HG03108 (cell line): ENCODE data around the gene TMEM205.
"Not testable (repeated sequence)": the region's sequence is repeated elsewhere in the genome, so short reads cannot be mapped to it uniquely, and the experiment has no call there.

Source experiments
- ATAC-seq: cut with Tn5 transposase; IDR thresholded peaks from one replicate; pipeline ENCODE4 v1.9.1; 2021; ENCODE audit warnings: moderate library complexity; ENCODE audit not compliant: unreplicated experiment

TMEM205 gene

DNA sequence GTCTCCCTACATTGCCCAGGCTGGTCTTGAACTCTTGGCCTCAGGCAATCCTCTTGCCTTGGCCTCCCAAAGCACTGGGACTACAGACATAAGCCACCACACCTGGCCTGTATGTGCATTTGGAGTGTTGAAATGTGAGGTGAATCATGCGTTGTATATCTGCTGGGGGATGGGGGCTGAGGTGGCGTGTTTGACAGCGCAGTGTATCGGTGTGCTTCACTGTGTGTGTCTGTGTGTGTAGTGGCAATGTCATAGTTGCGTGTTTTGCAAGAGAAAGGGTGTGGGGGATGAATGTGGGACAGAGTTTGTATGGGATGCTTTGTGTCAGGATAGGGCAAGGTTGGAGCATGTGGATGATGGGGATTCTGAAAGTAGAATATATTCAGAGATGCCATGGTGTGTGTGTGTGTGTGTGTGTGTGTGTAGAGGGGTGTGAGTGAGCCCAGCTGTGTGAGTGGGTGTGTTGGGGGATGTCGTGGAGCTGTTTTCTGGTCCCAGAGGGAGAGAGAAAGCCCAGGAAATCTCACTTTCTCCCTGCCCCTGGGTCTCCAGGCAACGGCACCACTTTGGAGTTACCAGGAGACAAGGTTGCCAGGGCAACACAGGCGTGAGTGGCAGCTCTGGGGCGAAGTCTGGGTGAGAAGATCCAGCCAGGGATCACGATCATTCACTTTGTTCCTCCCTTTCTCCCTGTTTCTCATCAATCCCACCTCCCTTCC lies 27.3 kb upstream of the TMEM205 start:
- ATAC-seq: no peak

DNA sequence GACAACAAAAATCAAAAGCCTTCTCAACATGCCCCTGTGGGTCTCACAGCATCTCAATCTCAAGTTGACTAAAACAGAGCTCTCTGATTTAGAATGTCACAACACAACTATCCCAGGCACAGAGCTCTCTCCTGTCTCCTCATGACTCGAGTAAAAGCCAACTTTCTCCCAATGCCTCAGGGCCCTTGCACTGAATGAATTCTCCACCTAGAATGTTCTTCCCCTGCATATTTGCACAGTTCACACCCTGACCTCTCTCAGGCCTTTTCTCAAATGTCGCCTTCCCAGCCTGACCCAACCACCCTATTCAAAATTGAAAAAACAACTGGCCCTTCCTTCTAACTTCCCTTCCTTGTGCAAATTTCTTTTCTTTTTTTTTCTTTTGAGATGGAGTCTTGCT lies 24.7 kb upstream of the TMEM205 start:
- no peak for ATAC-seq

DNA sequence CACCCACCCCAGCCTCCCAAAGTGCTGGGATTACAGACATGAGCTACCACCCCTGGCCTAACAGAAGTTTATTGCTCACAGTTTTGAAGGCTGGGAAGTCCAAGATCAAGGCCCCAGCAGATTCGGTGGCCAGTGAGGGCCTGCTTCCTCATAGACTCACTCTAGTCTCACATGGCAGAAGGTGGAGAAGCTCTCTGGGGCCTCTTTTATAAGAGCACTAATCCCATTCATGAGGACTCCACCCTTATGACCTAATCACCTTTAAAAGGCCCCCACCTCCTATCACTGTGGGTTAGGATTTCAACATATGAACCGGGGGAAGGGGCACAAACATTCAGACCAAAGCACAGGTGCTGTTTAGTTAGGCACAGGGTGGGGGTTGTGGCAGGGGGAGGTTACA lies 21.5 kb upstream of the TMEM205 start:
- no peak for ATAC-seq

DNA sequence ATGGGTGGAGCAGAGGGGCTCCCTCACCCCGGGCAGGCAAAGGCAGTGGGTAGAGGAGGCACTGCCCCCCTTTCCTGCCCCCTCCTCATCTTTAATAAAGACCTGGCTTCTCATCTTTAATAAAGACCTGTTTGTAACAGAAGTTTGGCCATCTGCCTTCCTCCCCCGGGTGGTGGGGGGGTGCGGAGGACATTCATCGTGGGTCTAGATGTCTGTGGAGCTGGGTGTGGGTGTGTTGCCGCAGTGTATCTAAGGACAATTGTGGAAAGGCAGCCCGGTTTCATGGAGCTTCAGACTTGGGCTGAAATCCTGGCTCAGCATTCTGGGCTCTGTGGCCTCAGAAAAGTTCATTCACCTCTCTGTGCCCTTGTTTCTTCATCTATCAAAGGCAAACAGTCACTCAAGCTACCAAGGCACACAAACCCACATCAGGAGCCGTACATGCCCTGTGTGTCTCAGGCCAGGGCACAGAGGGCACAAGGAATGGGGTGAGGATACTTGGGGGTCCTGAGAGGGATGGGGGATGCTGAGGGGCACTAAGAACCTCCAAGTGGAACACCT lies 19.6 kb upstream of the TMEM205 start:
- ATAC-seq: no peak

DNA sequence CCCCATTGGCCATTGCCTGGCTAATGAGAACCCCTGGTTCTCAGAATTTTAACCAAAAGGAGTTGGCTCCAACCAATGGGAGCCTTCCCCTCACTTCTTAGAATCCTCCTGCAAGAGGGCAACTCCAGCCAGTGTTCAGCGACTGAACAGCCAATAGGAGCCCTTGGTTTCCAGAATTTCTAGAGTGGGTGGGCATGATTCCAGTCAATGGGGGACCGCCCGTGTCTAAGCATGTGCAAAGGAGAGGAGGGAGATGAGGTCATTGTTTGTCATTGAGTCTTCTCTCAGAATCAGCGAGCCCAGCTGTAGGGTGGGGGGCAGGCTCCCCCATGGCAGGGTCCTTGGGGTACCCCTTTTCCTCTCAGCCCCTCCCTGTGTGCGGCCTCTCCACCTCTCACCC lies 18.9 kb upstream of the TMEM205 start:
- no peak for ATAC-seq

DNA sequence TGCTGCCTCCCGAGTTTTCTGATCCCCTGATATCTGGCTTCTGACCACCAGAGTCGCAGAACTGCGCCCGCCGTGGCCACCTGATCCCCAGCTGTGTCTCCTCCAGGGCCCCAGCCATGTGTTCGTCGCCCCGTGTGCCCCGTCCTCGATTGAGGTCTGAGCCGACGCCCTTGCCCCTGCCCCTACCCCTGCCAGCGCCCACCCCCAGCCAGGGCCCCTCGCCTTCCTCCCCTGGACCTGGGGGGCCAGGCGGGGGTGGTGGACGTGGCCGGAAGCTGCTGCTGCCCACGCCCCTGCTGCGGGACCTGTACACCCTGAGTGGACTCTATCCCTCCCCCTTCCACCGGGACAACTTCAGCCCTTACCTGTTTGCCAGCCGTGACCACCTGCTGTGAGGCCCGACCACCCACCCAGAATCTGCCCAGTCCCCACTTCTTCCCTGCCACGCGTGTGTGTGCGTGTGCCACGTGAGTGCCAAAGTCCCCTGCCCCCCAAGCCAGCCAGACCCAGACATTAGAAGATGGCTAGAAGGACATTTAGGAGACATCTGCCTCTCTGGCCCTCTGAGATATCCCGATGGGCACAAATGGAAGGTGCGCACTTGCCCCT lies 18.3 kb upstream of the TMEM205 start:
- ATAC-seq: no peak

DNA sequence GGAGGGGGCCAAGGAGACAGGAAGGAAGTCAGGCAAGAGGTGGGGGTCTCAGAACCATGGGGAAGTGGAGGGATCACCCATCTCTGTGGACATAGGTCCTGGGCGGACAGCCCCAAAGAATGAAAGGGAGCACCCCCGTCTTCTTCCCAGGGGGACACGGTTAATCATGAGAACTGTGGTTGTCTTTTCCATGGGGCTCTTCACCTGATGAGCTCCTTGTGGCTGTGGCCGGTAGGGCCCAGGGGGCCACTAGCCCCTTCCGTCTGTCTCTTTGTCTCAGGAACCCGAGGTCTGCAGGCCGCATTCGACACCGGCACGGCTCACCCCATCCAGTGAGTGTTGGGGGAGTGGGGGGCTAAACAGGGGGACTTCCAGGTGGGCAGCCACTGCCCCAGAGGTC lies 17.8 kb upstream of the TMEM205 start:
- ATAC-seq: no peak

DNA sequence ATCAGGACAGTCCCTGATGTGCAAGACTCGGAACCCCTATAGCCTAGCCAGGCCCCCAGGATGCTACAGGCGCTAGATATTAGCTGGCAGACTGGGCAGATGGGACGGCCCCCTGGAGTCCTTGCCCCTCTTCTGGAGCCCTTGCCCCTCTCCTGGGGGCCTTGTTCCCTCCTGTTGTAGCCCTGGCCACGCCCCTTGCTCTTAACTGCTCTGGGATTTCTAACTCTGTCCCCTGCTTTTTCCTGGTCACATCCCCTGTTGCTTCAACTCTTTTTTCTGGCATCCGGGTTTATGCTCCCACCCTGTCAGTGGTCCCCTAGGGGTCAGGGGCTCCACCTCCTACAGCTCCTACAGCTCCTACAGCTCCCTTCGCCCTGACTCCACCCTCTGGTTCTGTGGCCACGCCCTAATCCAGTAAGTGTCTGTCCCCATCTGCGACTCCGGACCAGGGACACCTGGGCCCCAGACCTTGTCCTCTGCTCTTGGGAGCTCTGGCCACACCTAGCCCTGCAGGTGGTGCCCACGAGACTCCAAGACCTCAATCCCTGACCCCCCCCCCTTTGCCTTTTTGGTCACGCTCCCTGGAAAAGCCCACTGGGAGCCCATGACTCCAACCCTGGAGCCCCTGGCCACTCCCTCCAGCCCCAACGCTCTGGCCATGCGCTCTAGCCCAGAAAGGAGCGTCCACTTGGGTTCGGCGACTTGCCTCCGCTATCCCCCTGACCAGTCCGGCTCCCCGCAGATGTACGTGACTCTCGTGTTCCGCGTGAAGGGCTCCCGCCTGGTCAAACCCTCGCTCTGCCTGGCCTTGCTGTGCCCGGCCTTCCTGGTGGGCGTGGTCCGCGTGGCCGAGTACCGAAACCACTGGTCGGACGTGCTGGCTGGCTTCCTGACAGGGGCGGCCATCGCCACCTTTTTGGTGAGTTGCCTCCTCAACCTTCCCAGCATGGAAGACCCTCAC lies 16.0 kb upstream of the TMEM205 start:
- ATAC-seq: no peak

DNA sequence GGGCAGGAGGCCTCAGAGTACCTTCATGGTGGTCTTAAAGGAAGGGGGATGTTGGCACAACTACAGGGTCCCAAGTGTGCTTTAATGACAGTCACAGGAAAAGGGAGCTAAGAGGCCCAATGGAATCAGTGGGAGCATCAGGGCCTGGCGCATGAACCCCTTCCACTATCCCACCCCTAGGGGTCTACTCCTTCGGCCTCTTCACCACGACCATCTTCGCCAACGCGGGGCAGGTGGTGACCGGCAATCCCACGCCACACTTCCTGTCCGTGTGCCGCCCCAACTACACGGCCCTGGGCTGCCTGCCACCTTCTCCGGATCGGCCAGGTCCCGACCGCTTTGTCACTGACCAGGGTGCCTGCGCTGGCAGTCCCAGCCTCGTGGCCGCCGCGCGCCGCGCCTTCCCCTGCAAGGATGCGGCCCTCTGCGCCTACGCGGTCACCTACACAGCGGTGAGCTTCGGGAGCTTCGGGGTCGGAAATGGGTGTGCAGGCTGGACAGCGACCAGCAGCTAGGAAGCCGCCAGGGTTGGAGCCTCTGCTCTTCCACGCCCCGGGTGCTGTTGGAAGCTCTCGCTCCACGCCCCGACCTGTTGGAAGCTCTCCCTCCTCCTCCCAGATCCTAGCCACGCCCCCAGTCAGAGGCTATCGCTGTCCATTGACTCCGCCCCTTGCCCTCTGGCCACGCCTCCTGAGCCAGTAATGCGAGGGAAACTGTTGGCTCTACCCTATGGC lies 15.1 kb upstream of the TMEM205 start:
- ATAC-seq: no peak

DNA sequence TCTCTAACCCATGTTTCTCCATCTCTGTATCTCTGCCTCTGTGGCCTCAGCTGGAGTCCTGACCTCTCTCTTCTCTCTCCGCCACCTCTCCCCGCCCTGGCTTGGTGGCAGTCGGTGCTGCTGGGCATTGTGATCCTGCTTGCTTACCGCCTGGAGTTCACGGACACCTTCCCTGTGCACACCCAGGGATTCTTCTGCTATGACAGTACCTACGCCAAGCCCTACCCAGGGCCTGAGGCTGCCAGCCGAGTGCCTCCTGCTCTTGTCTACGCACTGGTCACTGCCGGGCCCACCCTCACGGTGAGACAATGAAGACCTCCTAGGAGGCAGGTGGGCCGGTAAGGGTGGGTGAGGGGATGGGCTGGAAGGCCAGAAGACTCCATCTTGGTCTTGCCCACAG lies 13.4 kb upstream of the TMEM205 start:
- no peak for ATAC-seq

DNA sequence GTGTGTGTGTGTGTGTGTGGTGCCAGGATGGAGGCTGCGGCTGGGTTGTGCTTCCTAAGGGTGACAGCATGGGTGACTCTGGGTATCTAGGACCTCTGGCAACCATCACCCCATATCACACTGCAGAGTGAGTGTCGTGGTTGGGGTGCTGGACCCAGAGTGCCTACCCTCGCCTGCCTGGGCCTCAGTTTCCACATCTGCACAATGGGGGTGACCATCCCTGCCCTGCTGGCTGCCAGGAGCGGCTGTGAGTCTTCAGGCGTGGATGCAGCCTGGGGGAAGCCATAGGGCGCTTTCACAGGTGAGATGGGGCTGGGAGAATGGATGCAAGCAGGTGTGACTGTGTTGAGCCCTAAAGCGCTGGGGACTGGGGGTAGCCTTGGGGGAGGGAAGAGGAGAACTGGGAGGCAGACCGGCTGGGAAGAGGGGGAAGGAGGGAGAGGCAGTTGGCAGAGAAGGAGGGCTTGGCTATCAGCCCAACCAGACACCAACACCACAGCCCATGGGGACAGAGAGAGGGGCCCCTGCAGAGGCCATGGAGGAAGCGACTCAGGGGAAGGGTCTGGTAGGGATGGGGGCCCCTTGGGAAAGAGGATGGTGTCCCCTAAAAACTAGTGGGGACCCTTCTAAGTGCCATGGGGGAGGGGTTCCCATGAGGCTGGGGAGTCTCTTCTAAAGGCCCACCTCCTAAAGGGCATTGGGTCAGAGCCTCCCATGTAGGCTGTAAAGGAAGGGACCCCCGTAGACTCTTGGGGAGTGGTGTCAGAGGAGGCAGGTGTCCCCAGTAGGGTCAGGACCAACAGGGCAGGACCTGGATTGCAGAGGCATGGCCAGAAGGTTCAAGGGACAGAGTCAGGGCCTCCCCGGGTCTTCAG lies 10.8 kb upstream of the TMEM205 start:
- no peak for ATAC-seq

DNA sequence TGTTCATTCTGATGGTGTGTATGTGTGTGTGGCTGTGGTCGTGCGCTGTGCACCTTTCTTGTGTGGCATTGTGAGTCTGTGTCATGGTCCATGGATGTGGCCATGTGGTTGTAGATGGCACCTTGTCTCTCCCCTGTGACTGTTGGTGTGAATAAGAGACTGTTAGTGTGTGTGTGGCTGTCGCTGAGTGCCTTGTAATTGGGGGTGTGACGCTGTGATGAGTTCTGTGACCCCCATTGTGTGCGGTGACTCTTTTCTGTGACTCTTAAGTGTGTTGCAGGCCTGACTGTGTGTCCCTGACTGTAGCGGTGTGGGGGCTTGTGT lies 10.0 kb upstream of the TMEM205 start:
- ATAC-seq: no peak

DNA sequence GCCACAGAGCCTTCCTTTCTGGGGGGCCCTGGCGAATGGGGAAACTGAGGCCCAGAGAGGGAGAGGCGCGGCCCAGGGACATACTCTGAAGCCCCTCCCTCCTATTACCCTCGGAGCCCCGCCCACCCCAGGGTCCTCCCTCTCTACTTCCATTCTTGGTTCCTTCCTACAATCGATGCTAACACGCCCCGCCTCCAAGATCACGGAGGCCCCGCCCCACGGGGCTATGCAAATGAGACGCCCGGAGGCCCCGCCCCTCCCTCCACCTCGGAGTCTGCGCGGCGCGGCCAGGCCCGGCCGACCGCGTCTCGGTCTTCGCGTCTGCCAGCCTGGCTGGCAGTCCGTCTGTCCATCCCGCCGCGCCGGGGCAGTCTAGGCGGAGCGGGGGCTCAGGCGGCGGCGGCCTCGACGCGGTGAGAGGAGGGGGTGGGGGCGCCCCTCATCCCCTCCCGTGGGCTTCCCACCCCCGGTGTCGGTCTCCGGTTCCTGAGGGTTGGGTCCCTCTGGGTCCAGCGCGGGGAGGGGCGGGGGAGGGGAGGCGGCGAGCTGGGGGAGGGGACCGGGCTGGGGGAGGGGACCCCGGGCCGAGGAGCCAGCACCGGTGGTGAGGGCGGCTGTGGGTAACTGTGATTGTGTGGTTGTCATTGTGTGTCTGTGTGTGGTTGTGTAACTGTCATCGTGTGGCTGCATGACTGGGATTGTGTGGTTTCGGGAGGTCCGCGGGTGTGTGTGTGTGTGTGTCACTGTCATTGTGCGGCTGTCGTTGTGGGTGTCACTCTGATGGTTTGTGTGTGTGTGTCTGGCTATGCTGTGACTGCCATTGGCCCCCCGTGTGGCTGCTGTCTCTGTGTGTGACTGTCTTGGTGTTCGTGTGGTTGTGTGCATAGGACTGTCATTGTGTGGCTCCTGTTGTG lies 9.3 kb upstream of the TMEM205 start, which contains the start of gene PLPPR2:
Gene PLPPR2 (plus strand): TSS at position 273 of the 914 bp plus-strand sequence. CDS start 2,242 bp downstream, outside the sequence.
- no peak for ATAC-seq

DNA sequence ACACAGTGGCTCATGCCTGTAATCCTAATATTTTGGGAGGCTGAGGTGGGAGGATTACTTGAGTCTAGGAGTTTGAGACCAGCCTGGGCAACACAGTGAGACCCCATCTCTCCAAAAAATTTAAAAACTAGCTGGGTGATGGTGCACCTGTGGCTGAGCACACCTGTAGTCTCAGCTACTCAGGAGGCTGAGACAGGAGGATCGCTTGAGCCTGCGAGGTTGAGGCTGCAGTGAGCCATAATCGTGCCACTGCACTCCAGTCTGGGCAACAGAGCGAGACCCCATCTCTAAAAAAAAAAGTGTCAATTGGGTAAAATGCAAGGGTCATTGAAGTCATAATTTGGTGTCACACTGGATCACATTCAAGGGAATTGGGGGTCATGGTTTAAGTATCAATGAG lies 8.0 kb upstream of the TMEM205 start:
- not testable (repeated sequence) for ATAC-seq

DNA sequence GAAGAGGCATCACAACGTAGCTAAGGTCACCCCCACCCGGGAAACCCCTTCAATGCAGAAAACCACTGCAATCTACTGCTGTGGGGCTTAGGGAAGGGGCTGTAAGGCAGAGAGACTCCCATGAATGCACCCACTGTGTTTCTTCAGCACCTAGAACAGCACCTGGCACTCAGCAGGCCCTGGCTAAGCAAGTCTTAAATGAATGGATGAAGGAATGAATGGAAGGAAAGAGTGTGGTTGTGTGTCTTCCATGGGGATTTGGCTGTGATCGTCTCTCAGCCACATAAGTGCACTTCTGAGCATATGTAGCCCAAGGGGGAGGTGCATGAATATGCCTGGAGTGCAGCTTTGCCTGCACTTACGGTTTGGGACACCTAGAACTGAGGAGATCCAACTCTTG lies 3.1 kb upstream of the TMEM205 start:
- ATAC-seq: no peak

DNA sequence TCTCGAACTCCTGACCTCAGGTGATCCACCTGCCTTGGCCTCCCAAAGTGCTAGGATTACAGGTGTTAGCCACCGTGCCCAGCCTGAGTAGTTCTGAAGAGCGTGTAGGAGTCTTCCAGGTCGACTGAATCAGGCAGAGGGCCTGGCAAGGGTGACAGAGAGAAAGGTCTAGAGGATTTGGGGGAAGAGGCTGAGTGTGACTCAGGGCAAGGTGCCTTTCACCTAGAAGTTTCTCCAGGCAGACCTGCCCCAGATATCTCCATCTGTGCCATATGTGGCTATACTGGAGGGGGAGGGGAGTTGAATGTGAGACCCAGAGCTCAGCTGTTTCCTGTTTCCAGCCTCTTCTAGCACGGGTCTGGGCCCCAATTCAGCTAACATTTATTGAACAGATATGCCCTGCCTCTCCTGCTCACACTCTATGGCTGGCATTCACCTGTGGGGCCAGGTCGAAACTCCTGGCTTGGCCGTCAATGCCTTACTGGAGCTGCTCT lies 1.5 kb upstream of the TMEM205 start:
- no peak for ATAC-seq

DNA sequence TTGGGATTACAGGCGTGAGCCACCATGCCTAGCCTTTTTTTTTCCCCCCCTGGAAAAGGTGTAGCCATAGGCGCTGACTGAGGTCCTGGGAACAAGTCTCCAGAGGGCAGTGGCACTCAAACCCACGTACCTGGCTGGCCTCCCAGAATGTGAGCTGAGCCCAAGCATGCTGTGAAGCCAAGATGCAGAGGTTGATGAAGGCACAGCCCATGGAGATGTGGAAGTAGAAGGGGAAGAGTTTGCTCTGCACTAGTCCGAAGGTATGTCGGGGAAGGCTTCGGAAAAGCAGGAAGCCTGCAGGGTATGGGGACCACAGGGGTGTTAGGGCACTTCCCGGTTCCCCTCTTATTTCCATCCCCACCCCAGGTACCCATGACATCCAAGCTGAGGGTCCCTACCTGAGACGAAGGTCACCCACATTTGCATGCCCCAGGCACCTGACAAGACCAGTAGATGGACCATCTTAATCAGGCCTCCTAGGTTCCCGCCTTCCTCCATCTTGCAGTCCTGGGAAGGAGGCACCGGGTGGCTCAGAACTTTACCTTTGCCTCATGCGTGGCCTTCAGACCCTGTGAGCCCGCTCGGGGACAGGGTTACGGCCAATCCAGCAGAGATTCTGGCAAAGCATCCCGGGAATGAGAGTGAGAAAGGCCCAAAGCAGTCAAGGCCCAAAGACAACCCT lies 805 bp downstream of the TMEM205 start:
- ATAC-seq: no peak

DNA sequence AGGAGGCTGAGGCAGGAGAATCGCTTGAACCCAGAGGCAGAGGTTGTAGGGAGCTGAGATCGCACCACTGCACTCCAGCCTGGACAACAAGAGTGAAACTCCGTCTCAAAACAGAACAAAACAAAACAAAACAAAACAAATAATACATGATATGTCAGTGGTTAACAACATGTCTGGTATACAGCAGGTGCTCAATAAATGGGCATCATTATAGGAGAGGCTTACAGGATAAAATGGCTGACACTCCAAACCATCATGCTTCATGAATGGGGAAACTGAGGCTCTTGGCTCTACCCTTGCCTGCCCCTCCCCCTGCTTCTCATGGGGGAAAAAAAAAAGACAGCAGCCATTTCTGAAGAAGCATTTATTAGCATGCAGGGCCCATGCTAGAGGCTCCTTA lies 3.6 kb downstream of the TMEM205 start:
- ATAC-seq: no peak
